SKM-1 treated with dmso at 0.1 percent for 144 hours (cell line): ENCODE measurements around the gene CPXM1.
"Not testable (repeated sequence)": the region's sequence is repeated elsewhere in the genome, so short reads cannot be mapped to it uniquely, and the experiment has no call there.

ENCODE experiments used
- DNase-seq: peaks from one replicate; lab custom pipeline; 2025; ENCODE audit not compliant: unreplicated experiment; lab: John Stamatoyannopoulos, UW

CPXM1 gene

DNA sequence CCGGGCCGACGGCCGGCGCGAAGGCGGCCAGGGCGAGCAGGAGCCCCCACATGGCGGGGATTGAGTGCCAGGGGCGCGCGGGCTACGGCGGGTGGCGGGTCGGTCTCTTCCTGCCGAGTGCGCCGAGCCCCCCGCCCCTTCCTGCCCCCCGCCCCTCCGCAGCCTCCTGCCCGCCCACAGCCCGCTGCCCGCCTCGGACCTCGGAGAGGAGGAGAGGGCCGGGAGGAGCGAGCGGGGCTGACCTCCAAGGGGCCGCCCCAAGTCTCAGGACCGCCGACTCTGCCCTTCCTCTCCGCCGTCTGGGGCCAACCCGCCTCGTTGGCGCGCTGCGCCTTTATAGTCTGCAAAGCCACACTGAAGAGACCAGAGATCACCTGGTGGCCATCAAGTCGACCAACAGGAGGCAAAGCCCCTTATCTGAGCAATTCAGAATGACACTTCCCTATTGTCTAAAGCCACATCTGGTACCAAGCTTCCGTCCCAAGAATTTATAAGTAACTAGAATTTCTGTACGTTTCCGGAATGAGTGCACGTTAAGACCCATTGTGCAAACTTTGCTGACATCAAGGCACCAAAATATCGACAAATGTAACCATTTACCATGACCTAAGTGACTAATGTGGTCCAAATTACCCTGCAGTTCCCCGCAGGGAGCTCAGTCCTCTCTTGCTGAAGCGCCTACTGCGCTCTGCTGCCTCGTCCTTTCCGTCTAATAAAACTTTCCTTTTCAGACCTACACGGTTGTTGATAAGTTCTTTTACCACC lies at the start of gene CPXM1:
Gene CPXM1, minus strand, starts transcription at position 107 of the 765 bp plus-strand sequence. Its CDS starts 55 bp downstream, at position 52.
- DNase-seq = peak; percentile 17

DNA sequence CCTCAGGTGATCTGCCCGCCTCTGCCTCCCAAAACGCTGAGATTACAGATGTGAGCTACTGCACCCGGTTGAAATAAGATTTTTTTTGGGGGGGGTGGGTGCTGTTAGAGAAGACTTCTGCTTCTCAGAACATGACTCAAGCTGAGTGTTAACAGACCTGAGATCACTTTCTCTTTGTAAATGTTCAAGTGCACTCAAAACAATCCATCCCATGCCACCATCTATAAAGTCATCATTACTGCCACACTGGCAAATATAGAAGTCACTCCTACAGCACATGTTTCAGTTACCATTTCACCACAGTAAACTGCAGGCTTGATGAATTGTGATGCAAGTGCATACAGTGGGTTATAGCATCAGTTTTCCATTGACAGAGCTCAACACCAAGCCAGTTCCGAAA lies 49.1 kb upstream of the CPXM1 start:
- no peak for DNase-seq

DNA sequence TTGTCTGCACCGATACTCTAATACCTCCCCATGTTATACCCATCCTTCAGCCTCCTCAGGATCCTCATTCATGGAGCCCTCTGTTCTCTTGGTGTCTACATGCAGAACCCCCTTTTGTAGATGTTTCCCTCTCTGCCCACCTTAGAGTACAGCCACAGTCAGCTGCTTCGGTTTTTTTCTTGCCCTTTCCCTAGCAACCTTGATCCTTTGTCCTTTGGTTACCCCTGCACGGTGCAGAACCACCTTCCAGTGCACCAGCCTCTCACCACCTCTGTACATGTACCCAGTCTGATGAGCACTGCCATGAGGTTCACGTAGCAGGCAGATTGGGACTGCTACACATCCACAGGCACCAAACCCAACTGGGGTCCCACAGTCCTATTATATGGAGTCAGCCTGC lies 47.4 kb upstream of the CPXM1 start:
- no peak for DNase-seq

DNA sequence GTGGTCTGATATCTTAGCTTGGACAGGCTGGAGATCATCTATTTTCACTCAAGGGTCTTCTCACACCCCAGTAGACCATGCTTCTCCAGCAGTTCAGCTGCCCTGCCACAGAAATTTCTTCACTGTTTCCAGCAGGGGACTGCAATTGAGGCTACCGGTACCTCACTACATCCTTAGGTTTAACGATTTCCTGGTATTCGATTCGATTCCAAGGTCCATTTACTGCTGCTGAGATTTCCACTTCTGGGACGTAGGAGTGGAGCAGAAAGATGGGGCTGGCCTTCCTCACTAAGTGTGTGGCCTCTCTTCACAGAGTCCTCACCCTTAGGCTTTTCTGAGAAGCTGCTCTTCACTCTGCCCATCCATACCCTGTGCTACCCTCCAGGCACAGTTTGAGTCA lies 46.3 kb upstream of the CPXM1 start:
- DNase-seq = no peak

DNA sequence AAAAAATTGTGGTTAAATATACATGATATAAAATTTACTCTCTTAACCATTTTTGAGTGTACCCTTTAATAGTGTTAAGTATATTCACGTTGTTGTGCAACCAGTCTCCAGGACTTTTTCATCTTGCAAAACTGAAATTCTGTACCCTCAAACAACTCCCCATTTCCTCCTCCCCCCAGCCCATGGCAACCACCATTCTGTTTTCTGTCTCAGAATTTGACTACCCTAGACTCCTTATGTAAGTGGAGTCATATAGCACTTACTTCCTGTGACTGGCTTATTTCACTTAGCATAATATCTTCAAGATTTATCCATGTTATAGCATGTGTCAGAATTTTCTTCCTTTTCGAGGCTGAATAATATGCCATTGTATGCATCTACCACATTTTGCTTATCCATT lies 45.2 kb upstream of the CPXM1 start:
- DNase-seq = no peak

DNA sequence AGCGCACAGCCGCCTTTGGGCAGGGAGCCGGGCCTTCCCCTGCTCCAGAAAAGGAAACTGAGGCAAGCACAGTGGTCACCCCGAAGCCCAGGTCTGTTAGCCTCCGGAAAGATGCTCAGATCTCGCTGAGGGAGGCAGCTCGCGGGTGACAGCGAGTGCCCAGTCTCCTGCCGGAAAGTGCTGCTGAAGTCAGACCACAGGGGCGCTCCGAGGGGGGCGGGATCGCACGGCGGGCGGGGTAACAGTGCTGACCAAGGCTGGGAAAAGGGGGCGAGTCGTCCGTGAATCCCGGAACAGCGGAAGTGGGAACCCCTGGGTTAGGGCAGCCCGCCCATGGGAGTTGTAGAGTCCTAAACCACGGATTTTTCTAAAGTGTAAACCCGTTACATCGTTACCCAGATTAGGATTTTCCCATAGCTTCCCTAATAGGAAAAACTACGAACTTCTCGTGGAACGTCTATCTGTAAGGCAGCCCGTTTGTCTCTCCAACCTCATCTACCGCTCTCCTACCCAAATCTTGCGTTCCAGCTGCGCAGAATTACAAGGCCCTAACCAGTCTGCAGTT lies 40.6 kb upstream of the CPXM1 start:
- no peak for DNase-seq

DNA sequence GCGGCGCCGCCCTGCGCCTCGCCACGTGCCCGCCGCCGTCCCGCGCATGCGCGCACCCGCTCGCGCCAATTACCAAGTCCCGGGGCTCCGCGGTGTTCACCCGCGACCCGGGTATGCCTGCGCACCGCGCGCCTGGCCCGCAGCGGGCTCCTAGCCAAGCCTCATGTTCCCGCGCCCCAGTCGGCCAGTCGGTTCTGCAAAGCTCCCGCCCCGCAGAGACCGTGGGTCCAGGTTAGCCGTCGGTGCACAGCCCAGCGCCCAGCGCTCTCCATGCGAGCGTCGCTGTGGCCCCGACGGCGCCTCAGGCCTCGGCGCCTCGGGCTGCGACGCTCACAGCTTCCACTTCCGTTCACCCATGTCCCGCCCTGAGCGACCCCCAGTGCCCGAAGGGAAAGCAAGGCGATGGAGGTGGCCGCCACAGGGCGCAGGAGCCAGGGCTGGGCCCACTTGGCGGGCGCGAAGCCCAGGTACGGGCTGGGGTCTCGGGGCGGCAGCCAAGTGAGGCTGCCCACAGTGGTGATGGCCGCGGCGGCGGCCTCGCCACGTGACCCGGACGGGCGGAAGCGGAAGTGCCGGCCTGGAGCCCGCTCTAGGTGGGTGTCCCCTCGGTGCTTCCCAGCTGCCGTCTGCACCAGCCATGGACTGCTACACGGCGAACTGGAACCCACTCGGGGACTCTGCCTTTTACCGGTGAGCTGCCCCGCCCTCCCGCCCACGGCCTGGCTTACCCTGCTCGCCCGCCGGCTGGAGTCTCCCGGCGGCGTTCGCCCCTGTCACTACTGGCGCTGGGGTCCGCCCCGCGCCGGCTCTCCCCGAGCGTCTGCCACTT lies 39.9 kb upstream of the CPXM1 start, which contains the start of the genes PCED1A and VPS16:
Gene PCED1A, minus strand, starts transcription at position 518 of the 829 bp plus-strand sequence. CDS start 743 bp downstream, outside the sequence.
Gene VPS16, plus strand, starts transcription at position 608 of the 829 bp plus-strand sequence. Its CDS starts 30 bp downstream, at position 638.
- DNase-seq = peak; percentile 25

DNA sequence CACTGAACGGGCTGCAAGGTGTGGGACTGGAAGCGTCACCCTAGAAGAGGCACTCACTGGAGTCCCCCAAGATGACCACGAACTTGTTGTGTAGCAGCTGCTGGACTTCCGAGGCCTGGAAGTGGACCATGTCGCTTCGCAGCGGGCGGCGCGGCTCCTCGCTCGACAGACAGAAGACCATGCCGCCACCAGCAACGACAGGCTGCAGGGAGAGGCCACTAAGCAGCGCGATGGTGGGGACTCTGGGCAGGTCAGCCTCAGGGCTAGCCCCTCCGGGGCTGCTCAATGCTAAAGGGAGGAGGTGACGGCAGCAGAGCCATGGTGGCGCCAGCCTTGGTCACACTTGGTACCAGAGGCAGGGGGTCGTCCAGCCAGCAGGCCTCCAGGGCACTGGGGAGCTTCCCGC lies 39.3 kb upstream of the CPXM1 start:
- no peak for DNase-seq

DNA sequence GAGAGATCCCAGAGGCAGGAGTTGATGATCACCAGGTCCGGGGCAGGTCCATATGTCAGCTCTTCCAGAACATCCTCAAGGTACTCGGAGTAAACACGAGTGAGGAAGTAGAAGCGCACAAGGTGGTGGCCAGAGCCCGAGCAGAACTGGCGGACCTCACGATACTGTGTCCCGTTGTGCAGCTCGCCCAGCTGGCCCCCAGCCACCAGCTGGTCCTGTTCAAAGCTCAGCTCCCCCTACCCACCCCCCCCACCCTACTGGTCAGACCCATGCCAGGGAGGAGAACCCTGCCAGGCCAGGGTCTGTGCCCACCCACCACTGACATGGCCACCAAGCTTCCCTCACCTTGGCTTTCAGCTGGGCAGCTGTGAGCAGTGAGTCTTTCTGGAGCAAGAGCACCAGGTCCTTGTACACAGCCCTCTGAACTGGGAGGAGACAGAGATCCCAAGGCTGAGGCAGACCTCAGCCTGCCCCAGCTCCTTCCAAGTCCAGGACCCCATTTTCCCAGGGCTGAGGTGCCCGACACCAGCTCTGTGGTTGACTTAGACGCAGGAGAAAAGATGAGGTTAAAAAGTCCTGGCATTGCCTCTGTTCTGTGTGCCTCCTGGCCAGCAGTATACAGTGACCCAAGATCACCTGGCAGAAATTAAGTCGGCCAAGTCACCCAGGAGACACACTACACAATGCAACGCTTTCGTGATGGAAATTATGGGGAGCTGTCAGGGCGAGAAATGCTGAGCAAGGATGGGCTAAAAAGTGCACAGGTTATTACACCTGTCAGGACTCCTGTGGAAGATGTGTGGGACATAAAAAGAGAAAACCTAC lies 38.6 kb upstream of the CPXM1 start:
- DNase-seq = no peak

DNA sequence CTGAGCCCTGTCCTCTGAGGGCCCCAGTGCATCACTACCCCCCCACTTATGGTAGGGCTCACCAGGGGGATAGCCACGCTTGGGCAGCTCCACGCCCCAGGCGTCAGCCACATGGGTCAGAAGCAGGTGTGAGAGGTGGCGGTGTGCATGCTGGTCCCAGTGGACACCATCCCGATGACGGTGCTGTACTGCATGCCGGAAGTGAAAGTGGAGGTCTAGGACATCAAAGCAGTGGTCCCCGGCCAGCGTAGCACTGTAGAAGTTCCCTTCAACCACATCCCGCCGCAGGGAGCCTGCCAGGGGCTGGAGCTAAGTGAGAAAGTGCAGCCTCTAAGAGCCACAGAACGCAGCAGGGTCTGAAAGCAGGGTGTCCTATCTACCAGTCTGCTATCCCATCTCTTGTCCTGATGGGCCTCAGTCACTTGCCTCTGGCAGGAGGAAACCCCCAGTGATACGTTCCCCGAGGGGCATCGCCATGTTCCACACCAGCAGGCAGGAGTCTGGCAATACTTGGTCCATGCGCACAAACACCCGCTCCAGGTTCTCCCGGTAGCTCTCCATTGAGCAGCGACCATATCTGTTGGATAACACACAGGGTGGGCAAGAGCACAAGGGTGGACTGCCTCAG lies 37.9 kb upstream of the CPXM1 start:
- no peak for DNase-seq

DNA sequence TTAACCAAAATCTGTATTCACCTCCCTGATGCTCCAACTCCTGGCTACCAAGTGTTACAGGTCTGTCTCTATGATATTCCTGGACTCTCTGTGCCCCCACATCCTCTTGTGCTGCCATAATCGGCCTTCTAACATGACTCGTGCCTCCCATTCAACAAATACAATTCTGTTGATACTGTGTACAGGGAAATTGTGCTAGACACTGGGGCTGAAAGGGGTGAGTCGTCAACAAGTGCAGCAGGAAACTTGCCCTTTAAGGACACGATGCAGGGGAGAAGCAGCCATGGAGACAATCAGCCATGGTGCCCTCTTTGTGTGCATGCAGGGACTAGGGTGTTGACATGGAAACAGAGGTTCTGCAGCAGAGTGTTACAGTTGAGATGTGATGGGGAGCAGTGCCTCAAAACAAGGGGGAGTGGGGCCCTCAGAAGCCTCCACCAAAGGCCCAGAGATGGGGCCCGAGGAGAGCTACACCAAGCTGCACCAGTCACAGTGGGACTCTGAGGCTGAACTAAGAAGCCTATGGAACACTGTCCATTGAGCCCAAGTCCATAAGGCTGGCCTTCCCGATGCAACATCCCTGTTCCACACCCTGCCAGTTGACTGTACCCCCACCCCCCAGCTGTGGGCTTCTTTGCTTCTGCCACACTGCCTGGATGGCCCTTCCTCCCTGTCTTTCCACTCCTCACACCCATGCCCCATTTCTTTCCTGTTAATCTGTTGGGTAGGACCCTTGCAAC lies 37.0 kb upstream of the CPXM1 start:
- DNase-seq = no peak

DNA sequence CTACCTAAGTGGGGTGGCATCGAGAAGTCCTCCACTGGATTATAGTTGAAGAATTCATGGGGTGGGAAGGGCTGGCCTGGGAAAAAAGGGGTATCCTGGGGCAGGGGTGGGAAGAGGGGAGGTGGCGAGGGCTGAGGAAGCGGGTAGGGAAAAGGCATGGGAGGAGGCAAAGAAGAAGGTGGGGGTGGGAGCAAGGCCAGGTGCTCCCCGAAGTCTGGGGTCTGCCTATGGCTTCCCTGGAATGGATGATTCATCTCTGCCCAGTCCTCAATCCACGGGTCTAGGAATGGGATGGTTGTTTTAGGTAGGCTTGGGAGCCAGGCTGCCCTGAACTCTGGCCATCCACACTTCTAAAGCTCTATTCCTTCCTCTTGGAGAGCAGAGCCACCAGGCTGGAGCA lies 35.6 kb upstream of the CPXM1 start:
- no peak for DNase-seq

DNA sequence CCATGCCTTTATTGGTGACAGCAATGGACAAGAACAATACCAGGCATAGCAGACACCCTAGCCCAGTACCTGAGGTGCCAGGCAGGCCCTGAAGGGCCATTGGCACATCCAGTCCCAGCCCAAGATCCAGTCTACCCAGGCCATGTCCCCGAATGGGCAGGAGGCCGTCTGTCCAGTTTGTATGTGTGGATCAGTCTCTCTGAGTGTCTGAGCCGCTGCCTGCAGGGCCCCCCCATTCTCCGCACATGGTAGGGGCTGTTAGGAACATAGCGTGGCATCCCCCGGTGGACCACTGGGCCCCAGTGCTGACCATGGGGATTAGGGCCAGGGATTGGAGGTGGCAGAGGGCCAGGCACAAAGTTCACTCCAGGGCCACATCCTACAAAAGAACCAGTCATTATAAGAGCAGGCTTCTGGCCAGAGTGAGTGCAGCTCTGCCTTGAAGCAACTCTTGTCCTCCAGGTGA lies 34.9 kb upstream of the CPXM1 start:
- DNase-seq = no peak

DNA sequence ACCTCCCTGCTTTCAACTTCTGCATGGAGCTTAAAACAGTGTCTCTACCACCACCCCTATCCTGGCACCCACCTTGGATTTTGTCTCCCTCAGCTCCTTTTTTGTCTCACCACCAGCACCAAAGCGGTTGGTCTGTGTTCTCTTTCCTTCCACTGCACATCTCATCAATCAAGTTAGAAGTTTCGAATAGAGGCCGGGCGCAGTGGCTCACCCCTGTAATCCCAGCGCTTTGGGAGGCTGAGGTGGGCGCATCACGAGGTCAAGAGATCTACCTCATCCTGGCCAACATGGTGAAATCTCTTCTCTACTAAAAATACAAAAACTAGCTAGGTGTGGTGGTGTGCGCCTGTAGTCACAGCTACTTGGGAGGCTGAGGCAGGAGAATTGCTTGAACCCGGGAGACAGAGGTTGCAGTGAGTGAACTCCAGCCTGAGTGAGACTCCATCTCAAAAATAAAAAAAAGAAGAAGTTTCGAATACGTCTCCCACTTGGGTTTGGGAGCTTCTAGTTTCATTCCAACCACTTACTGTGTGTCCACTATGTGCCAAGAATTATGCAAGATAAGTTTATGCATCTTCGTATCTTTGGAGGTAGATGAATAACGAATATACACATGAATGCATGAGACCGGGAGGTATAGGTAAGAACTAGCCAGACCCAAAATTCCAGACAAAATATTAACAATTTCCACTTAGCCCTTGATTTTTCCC lies 34.1 kb upstream of the CPXM1 start:
- no peak for DNase-seq

DNA sequence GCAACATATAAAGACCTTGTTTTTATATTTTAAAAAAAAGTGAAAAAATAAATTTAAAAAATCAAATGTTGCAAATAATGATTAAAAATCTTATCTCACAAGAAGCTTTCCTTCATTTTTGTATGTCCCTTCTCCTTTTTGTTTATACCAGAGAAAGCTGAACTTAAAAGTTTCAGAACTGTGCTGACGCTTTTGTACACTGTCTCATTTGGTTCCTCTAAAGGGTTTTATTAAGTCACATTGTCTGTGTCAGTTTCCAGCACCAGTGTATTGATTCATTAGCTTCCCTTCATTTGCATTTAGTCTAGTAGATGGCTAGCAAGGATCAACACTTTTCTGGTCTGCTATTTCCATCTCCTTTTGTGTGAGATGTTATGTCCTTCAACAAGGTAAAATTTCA lies 33.3 kb upstream of the CPXM1 start:
- DNase-seq = no peak

DNA sequence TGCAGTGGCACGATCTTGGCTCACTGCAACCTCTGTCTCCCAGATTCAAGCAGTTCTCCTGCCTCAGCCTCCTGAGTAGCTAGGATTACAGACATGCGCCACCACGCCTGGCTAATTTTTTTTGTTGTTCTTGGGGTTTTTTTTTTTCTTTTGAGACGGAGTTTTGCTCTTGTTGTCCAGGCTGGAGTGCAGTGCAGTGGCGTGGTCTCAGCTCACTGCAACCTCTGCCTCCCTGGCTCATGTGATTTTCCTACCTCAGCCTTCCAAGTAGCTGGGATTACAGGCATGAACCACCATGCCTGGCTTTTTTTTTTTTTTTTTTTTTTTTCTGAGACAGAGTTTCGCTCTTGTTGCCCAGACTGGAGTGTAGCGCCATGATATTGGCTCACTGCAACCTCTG lies 30.8 kb upstream of the CPXM1 start:
- DNase-seq = not testable (repeated sequence)

DNA sequence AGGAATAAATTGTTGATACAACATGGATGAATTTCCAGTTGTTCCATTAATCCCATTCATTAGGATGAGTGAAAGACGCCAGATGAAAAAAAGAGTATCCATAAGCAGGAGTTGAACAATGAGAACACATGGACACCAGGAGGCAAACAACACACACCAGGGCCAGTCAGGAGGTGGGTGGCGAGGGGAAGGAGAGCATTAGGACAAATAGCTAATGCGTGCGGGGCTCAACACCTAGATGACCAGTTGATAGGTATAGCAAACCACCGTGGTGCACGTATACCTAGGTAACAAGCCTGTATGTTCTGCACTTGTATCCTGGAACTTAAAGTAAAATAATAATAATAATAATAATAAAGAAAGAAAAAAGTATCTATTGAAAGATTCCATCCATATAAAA lies 28.9 kb upstream of the CPXM1 start:
- DNase-seq = no peak

DNA sequence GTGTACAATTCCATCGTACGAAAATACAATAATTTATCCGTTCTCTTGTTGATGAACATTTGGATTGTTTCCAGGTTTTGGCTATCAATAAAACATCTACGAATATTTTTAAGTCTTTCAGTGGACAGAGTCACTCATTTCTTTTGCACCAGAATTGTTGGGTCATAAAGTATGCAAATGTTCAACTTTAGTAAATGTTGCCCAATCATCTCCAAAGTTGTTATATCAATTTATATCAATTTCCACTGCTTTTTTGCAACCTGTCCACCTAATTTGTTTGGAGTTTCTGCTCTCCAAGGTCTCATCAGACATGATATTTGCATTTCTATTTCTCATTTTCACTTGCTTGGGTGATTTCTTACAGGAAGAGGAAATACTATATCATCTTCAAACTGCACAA lies 26.2 kb upstream of the CPXM1 start:
- no peak for DNase-seq

DNA sequence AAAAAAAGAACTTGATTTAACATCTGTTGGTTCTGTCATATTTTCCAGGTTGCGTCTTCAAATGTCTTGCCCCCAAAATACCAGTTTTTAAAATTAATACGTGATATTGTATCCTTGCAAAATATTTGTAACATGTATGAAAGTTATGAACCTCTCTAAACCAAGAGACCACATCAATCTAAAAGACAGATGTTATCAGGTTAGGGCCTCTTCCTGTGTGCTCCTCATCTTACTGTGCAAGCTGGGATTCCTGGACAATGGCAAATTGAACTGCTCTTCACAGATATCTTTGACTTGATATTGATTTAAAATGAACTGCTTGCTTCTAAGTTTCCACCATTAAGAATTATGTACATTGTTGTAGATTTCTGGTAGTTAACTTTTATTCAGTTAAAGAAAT lies 25.3 kb upstream of the CPXM1 start:
- no peak for DNase-seq
